ENCODE measurements around the gene TIPARP.

GRCh38 chr3:156666073-156666472, 8.3 kb upstream of the TIPARP start:
- TF ChIP-seq CTCF (conservative IDR thresholded peaks at IDR 0.05; ENCODE audit: low read length) (no peak), EZH2phosphoT487 (IDR thresholded peaks at IDR 0.05; ENCODE audit: borderline replicate concordance) (no peak)
